K562 (cell line): Measurements from ENCODE around the gene LYSMD4. TPM values are rescaled to one million over a fixed set of nuclear protein-coding genes. Genes with fewer than 3 reads are reported as not detected.

Experiments
- ATAC-seq: fragments of 200-7000 bp; cut with Tn5 transposase; 3 replicates; pipeline ENCODE4 v1.9.1; 2020; ENCODE audit warnings: moderate library complexity
- BruUV-seq: library from RNA; stranded (reverse); fragments of 400-500 nt; replicated peaks from 2 replicates; lab custom pipeline; 2021; lab: Mats Ljungman, UMichigan
- CTCF ChIA-PET: fragments of 300-600 bp; formaldehyde crosslinking; extraction: SDS; loops from one replicate; lab custom pipeline; 2021; ENCODE audit warnings: low intra/inter-chr PET ratio; lab: Yijun Ruan, JAX
- POLR2A ChIA-PET: fragments of 300-600, 350-650 bp; sonication (Branson Sonifier 250); formaldehyde crosslinking; extraction: SDS; loops from one replicate; lab custom pipeline; 2021; ENCODE audit warnings: antibody characterized with exemption, inconsistent platforms; lab: Yijun Ruan, JAX
- DNase-seq, 4 experiments: peaks; one replicate each; pipeline versions ENCODE4 v3.0.0 to v3.0.0-alpha.2; 2011 to 2018; ENCODE audit warnings: low spot score in 3 of 4, mixed read lengths in 3 of 4; ENCODE audit errors: extremely low read depth in 1 of 4
- FAIRE-seq: peaks from 2 replicates; lab custom pipeline; 2011; peaks lifted over from hg19 to GRCh38; lab: Jason Lieb, UNC
- H2AFZ ChIP-seq: 2 replicates; pipeline ENCODE4 v1.6.0; 2011; ENCODE audit warnings: low read depth, low read length, control low read depth, inconsistent platforms
- H3K27ac ChIP-seq: fragments of 200-600 bp; 3 replicates; pipeline ENCODE4 v1.8.0; 2011; ENCODE audit warnings: low read depth, mild to moderate bottlenecking, control low read depth, inconsistent platforms, low read length, moderate library complexity, mixed read lengths; ENCODE audit errors: extremely low read depth
- H3K27me3 ChIP-seq, 2 experiments: fragments of 300-600 bp in 1 of 2; 2 replicates in 1 of 2; 3 replicates in 1 of 2; pipeline versions ENCODE4 v1.6.0 to v1.8.0; 2011; ENCODE audit warnings: inconsistent platforms in 2 of 2, low read length in 2 of 2, mild to moderate bottlenecking in 1 of 2, mixed read lengths in 1 of 2, moderate library complexity in 1 of 2; ENCODE audit not compliant: control insufficient read depth in 2 of 2, insufficient read depth in 2 of 2
- H3K36me3 ChIP-seq: fragments of 300-600 bp; 3 replicates; pipeline ENCODE4 v1.8.0; 2011; ENCODE audit warnings: mild to moderate bottlenecking, low read length, inconsistent platforms; ENCODE audit not compliant: control insufficient read depth, insufficient read depth
- H3K4me1 ChIP-seq, 2 experiments: fragments of 200-600 bp in 1 of 2; replicated peaks in 1 of 2; 2 replicates in 1 of 2; 3 replicates in 1 of 2; pipeline versions ENCODE4 v1.5.1 to v1.8.0; 2011; ENCODE audit warnings: inconsistent platforms in 2 of 2, low read length in 2 of 2, mild to moderate bottlenecking in 1 of 2, mixed read lengths in 1 of 2, moderate library complexity in 1 of 2; ENCODE audit not compliant: control insufficient read depth in 2 of 2, insufficient read depth in 2 of 2
- H3K4me2 ChIP-seq: 2 replicates; pipeline ENCODE4 v1.6.1; 2011; ENCODE audit warnings: low read length, control low read depth, inconsistent platforms, mixed read lengths; ENCODE audit not compliant: insufficient read depth
- H3K4me3 ChIP-seq: fragments of 200-600 bp; sonication (generic), shearing (Covaris generic); 2 replicates; pipeline ENCODE4 v1.5.1; 2016; ENCODE audit warnings: control low read depth, inconsistent platforms
- H3K79me2 ChIP-seq: fragments of 200-600 bp; 3 replicates; pipeline ENCODE4 v1.8.0; 2011; ENCODE audit warnings: low read length, inconsistent platforms; ENCODE audit not compliant: control insufficient read depth, insufficient read depth
- H3K9ac ChIP-seq, 2 experiments: 2 replicates each; pipeline versions ENCODE4 v1.6.0 to v1.6.1; 2011; ENCODE audit warnings: low read depth in 2 of 2, low read length in 2 of 2, control low read depth in 1 of 2, inconsistent platforms in 1 of 2, mild to moderate bottlenecking in 1 of 2, mixed read lengths in 1 of 2; ENCODE audit not compliant: insufficient read depth in 1 of 2
- H3K9me1 ChIP-seq: one replicate; pipeline ENCODE4 v1.6.0; 2011; ENCODE audit warnings: inconsistent platforms, mild to moderate bottlenecking, low read length, moderate library complexity; ENCODE audit not compliant: control insufficient read depth, insufficient read depth
- H3K9me3 ChIP-seq: replicated peaks from 2 replicates; pipeline ENCODE4 v1.5.1; 2011; ENCODE audit warnings: low read depth, low read length, inconsistent platforms; ENCODE audit not compliant: control insufficient read depth, insufficient read depth
- H4K20me1 ChIP-seq: replicated peaks from 2 replicates; pipeline ENCODE4 v1.6.1; 2011; ENCODE audit warnings: low read length, inconsistent platforms, mixed read lengths; ENCODE audit not compliant: control insufficient read depth, insufficient read depth
- ARID4B ChIP-seq: sonication (generic); formaldehyde crosslinking; IDR thresholded peaks from 2 replicates; pipeline ENCODE4 v1.8.0; 2022; ENCODE audit warnings: mild to moderate bottlenecking, missing genetic modification reagents
- ATF7 ChIP-seq: fragments of 450-650 bp; IDR thresholded peaks from 2 replicates; pipeline ENCODE4 v1.7.1; 2014; ENCODE audit warnings: mild to moderate bottlenecking, moderate library complexity
- BDP1 ChIP-seq: IDR thresholded peaks from 3 replicates; pipeline ENCODE4 v1.6.1; 2011; ENCODE audit not compliant: insufficient read length, insufficient read depth
- CLOCK ChIP-seq: fragments of 250-450 bp; sonication (Bioruptor Pico); IDR thresholded peaks from 2 replicates; pipeline ENCODE4 v1.4.0; 2020; ENCODE audit warnings: mild to moderate bottlenecking, moderate library complexity, borderline replicate concordance
- PATZ1 ChIP-seq: fragments of 250-450 bp; sonication (Bioruptor Pico); IDR thresholded peaks from 2 replicates; pipeline ENCODE4 v1.5.0; 2020; ENCODE audit warnings: mild to moderate bottlenecking, borderline replicate concordance
- PHTF2 ChIP-seq: fragments of 250-450 bp; sonication (Bioruptor Pico); IDR thresholded peaks from 2 replicates; pipeline ENCODE4 v1.5.0; 2021; ENCODE audit warnings: mild to moderate bottlenecking
- PTBP1 ChIP-seq: fragments of 200-400 bp; formaldehyde crosslinking; IDR thresholded peaks from 2 replicates; pipeline ENCODE4 v1.6.1; 2017; ENCODE audit warnings: low read depth, low read length
- SETDB1 ChIP-seq: IDR thresholded peaks from one replicate; pipeline ENCODE4 v1.6.1; 2012; ENCODE audit warnings: low read length, control low read depth, inconsistent platforms
- SPI1 ChIP-seq: IDR thresholded peaks from 2 replicates; pipeline ENCODE4 v1.6.1; 2011; ENCODE audit warnings: low read depth, low read length, control low read depth, borderline replicate concordance
- TRIM25 ChIP-seq: fragments of 450-650 bp; IDR thresholded peaks from 2 replicates; pipeline ENCODE4 v1.7.0; 2016; ENCODE audit warnings: borderline replicate concordance
- WGBS: fragments of 100-300 bp; shearing (Covaris generic); methylation state at CpG from one replicate; pipeline ENCODE4 v1.1.6; 2016; ENCODE audit warnings: low coverage, mixed read lengths; ENCODE audit not compliant: insufficient coverage; ENCODE audit errors: missing lambda C conversion rate; 5-methylcytosine and 5-hydroxymethylcytosine counted together
- in situ Hi-C: fragments of 300-500 bp; cut with MboI; formaldehyde crosslinking; loops from 4 replicates; pipeline ENCODE4 v1.15.0; 2018; ENCODE audit warnings: inconsistent platforms, mixed read lengths
- intact Hi-C: fragments of 100-400 bp; cut with micrococcal nuclease; formaldehyde crosslinking; loops from 2 replicates; pipeline ENCODE4 v1.14.2; 2022
- polyA plus RNA-seq, 8 experiments: library from polyadenylated mRNA; depleted of rRNA in 4 of 8; stranded (reverse) in 5 of 8; unstranded in 3 of 8; fragments of >200 nt; fragmentation: Nextera tagmentation in 2 of 8; fragmentation: Illumina TruSeq in 1 of 8; extraction: Ambion mirVana in 2 of 8; extraction: Trizol in 1 of 8; gene quantifications; 2 replicates each; pipeline versions ENCODE4 v1.2.1 to v1.2.3, GENCODE V29; 2011 to 2014; ENCODE audit warnings: inconsistent platforms in 1 of 8, missing spikeins in 1 of 8
- total RNA-seq, 7 experiments: library from RNA; depleted of rRNA in 6 of 7; stranded (reverse); fragments of >200 nt in 6 of 7; fragmentation: Illumina TruSeq in 2 of 7; extraction: Trizol in 2 of 7; gene quantifications; 2 replicates each; pipeline versions ENCODE4 v1.2.1 to v1.2.3, GENCODE V29; 2011 to 2021; ENCODE audit warnings: low replicate concordance in 1 of 7

Gene LYSMD4
- total and polyA plus RNA-seq, 9 of the 15 experiments (the other 6 are each of a cell fraction or from before 2014, with no cell fraction given): 0.46 to 3.1 (median 2.0) TPM

- FAIRE-seq (peak; percentile 83), ATAC-seq (peak; percentile 94), DNase-seq (peak; percentile 55 to 83 (median 58))
- no peaks in the 10 kb centered on the region for H3K36me3 ChIP-seq
- intact Hi-C loops: loop anchor here (1.0 to 10.0 kb wide), 6 partner anchors 52 to 431 kb away; partner anchors contain the start of gene MEF2A
- no peaks in the 10 kb centered on the region for H3K9me1 ChIP-seq
- no peaks in the 10 kb centered on the region for H4K20me1 ChIP-seq
- WGBS: 19% methylated on average over 3 of the region's 3 CpGs
- H3K4me2 ChIP-seq: no peak overlapping the region
- ChIA-PET CTCF (interaction anchor here (0.6 to 2.6 kb wide), 5 partner anchors 51 to 432 kb away, joined by 3 to 27 read pairs (median 6); no protein-coding TSS in a partner anchor), POLR2A (interaction anchor here (0.8 to 1.9 kb wide), 6 partner anchors 12 to 432 kb away, joined by 3 to 6 read pairs (median 4); partner anchors contain the start of gene MEF2A)
- H3K9me3 ChIP-seq: no peaks in the 10 kb centered on the region
- H3K27ac ChIP-seq: peak overlapping the region; percentile 40; the same call in 1 of the 3 replicates
- H2AFZ ChIP-seq: no peak overlapping the region
- H3K9ac ChIP-seq: no peak overlapping the region
- no peaks in the 10 kb centered on the region for H3K79me2 ChIP-seq
- peaks cover 0 to 6% of the 10 kb centered on the region in 2 experiments; a peak in 3 of 5 replicates for H3K4me1 ChIP-seq
- no peak overlapping the region for H3K4me3 ChIP-seq
- no TSS peak for BruUV-seq
- no peaks in the 10 kb centered on the region for H3K27me3 ChIP-seq
- in situ Hi-C loops: no loop called here
- TF ChIP-seq SETDB1 (no peak), PHTF2 (CRISPR knock-in tag) (no peak), SPI1 (no peak), PTBP1 (no peak), CLOCK (CRISPR knock-in tag) (no peak), ATF7 (no peak), TRIM25 (no peak), BDP1 (no peak), ARID4B (no peak), PATZ1 (no peak)
Measured at GRCh38 chr15:99704444-99704838, 28.8 kb downstream of the LYSMD4 start.
